Activated T-cell treated with anti-CD3 and anti-CD28 coated beads, Interleukin-2, amount 50 U/mL, for 1 hour (primary cell): ENCODE measurements around the gene CENPL.

Experiments
- DNase-seq: peaks from one replicate; pipeline ENCODE4 v3.0.0-alpha.2; 2020

CENPL gene

GRCh38 chr1:173753830-173754229, 70.9 kb downstream of the CENPL start:
- DNase-seq = no peak
